ENCODE data around the gene TSPAN9.

Gene TSPAN9

DNA sequence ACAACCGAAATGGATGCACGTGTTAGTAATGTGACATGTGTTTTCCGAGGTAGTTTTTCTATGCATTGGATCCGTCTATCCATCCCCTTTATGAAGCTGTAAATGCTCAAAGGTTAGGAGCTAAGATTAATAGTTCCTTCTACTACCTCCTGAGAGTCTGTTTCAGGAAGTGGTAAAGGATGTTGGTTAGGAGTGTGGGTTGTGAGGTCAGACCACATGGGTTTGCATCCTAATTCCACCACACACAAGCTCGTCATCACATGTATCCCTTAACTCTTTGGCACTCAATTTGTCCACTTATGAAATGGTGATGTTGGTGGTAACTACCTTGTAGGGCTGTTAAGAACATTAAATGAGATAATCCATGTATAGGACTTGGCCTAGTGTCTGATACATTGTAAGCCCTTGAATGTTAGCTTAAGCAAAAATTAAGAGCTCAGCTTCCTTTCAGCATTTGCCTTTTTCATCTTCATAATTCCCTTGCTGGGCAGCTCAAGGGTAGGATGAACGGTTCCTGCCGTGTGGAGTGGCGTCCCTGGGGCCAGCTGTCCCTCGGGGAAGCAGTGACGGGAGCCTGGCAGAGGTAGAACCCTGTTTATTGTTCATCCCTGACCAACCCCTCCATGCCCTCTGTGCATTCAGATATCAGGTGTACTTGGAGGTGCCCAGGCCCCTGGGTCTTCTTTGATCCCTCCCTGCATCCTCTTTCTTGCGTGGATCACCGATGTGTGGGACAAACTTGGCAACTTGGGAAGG lies 52.3 kb downstream of the TSPAN9 start:
- peak; percentile 34 for DNase-seq

DNA sequence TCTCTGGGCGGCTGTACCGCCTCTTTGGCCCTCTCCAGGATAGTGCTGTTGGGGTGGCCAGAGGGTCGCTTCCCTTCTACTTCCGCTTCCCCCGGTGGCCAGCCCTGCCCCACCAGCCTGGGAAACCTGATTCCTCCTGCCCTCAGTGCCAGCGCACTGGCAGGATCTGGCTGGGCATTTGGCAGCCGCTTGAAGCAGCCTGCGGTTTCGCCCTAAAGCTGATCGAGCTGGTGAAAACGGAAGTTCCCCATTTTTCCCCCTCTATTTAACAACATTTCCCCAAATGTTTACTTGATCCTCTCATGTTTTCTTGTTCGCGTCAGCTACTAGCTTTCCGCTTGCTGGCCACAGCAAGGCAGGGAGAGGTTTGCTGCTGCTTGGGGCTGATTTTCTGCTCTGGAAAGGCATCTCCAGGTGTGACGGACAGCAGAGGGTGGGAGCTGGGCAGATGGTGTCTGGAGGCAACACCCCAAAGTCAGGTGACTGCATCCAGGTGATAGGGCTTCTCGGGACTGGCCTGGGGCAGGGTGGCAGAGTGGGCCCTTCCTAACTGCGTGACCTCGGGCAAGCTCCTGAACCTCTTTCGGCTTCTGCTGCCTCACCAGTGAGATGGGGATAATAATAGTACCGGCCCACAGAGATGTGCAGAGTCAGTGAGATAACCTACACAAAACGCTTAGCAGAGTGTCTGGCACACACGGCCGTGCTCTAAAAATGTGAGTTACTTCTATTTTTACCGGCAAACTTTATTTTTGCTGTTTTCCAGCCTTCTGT lies 53.1 kb downstream of the TSPAN9 start:
- DNase-seq: no peak

DNA sequence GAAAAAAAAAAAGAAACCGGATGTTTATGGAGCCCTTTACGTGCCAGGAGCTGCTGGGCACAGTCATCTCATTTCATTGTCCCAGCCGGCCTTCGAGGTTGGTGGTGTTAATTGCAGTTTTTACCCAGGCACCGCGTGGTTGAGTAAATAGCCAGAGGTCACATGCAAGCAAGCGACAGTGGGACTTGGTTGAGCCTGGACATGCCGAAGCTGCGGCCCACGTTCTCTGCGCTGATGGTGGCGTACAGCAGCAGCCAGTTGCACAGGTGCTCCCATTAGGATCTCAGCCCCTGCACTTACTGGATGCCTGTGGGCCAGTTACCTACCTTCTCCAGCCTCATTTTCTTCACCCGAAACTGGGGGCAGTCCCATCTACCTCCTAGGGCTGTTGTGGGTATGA lies 54.0 kb downstream of the TSPAN9 start:
- no peak for DNase-seq

DNA sequence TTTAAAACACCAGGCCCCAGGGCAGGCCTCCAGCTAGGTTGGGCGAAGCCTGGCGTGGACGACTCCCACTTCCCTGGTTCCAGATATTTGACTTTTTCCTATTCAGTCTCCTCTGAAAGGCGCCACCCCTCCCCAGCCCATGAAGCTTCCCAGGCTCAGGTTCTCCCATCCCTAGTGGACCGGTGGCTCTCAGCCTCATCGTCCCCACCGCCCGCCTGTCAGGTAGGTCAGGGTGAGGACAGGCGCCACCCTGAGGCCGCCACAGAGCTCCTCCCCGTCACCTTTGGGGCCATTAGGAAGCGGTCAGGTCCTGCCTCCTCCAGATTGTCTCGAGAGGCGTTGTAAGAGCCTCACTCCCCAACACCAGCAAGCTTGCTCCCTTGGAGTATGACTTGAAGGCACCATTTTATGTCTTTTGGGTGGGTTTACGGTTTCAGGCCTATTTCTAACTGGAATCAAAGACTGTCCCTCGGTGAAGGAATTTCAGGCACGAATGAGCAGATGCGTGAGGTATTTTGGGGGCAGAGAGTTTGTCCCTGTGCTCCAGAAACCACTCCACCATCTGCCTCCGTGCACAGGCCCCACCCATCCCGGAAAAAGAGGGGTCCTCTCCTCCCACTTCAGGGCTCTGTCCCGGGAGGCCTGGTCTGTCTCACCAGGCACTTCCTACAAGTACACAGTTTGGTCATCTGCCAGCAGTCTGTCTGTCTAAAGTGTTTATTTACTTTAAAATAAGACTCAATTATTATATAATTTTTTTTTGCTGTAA lies 55.6 kb downstream of the TSPAN9 start:
- DNase-seq: peak; percentile 34

DNA sequence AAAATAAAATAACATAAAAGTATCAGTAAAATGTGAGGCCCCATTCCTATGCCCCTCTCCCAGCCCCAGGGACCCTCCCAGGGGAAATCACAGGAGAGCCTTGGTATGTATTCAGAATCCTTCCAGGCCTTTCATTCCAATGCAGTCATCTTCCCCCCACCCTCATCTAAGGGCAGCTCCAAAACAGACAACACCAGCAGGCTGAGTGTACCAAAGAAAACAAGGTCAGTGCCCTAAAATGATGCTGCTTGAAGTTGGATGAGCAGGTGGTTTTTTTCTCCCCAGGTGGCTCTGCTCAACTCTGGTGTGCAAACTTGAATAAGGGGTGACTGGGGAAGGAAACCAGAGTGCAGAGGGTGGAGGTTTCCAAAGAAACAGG lies 56.2 kb downstream of the TSPAN9 start:
- DNase-seq: no peak

DNA sequence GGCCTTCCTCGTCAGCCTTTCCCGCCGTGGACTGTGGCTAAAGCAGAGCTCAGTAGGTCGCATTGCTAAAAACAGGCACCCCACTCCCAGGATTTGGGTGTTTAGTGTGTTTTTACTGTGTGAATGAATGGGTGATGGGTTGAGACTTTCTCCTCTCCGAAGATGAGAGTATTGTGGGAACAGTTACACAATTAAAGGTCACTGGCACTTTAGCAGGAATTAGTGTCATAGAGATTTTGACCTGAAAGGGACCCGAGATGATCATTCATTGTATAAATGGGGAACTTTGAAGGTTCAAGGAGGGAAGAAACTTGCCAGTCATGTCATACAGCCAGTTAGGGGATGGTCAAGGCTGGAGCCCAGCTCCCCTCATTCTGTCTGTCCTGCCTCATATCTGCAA lies 56.9 kb downstream of the TSPAN9 start:
- no peak for DNase-seq

DNA sequence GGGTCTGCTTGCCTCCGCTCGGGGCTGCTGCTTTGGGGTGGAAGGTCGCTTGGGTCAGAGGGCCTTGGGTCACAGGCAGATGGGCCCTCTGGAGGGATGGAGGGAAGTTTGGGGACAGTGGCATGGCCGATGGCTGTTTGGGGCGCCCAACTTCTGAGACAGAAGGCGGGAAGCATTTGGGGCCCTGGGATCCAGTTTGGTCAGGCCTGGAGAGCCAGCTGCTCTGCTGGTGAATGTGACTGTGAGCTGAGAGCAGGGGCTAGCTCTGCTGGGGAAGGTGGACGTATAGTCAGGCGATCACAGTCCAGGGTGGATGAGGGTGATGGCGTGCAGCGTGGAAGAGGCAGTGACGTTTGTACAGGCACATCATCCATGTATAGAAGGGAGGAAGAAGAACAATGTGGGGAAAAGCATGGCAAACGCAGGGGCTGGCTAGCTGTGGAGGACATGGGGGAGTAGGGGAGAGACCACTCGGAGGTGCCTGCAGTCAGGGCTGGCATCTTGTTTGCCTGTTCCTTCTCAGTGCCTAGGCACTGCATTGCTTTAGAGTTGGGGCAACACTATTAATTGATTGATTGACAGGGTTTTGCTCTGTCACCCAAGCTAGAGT lies 57.5 kb downstream of the TSPAN9 start:
- DNase-seq: no peak

DNA sequence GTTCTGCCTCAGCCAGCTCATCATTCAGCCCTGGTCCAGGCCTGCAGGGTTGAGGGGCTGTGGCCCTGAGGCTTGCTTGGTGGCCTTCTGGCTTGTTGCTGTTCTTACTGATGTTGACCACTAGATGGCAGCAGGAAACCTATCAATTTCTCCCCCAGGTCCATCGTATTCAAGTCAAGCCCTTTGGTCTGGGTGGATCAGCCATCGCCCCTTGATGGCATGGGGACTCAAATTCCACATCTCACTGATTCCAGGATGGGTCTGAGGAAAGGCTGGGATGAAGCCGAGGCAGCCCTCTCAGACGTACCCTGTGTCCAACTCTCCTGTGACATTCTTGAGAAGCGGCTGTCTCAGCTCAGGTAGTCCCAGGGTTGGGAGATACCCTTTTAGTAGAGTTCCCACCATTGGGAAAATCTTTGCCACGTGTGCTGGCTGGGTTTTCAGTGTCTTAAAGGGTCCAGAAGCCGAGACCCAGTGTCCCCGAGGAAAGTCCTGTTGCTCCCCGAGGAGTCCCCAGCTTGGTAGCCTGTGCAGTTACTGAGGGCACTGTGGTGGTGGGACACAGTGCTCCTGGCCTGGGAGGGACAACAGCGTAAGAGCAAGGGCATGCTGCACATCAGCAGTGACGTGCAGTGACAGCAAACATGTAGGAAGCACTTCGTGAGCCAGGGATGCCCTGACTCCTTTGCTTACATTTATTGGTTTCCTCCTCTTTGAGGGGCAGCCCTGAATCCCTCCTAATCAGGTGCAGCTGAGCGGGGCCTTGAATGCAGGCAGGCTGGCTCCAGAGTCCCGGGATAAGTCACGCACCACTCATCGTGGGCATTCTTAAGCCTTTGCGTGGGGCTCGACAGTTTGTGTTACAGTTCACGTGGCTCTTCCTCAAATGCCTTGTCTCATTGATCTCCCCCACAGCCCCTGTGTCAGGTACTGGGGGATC lies 58.6 kb downstream of the TSPAN9 start:
- DNase-seq: peak; percentile 93

DNA sequence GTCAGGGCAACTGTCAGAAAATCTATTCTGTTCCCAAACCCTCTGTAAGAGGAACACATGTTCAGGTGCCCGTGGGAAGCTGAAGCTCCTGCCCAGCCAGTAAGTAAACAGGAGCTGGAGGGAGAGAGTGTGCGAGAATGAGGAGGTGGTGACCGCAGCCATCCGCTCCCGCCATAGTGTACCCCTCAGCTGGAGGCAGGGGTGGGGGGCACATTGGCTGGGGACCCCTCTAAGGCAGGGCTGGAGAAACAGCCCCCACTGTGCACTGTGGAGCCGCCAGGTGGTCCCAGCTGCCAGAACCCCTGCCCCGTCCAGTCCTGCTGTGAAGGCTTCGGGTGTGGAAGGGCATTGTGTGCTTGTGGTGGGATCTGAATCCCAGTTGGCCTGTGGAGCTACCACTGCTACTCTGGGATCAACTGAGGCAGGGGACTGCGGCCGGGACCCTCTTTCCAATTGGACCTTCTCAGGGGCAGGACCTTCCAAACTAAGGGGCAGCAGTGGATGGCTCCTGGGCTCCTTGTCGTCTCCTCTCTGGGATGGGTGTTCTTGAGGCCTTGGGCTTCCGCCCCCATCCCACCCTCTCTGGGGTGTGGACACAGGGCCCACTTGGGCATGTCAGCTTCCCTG lies 59.6 kb downstream of the TSPAN9 start:
- no peak for DNase-seq

DNA sequence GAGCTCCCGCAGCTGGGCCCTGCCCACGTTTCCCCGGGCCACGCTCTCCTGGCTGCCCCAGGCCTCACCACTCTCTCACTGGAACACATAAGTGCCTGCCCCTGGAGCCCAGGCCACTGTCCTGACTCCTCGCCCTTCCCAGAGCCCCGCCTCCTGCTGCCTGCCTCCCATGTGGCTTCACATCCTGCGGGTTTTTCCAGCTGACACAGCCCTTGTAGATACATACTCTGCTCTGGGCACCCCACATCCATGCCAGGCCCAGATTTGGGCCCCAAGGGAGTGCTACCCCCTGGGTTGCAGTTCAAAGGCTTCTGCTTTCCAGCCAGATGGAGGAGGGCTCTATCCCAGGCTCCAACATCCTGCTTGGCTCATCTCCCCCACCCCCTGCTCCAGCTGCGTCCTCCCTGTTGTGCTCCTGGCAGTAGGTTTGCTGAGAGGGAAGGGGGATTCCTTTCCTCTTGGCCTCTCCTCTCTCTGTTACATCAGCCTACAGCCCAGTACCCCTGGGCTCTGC lies 60.1 kb downstream of the TSPAN9 start:
- DNase-seq: peak; percentile 75

DNA sequence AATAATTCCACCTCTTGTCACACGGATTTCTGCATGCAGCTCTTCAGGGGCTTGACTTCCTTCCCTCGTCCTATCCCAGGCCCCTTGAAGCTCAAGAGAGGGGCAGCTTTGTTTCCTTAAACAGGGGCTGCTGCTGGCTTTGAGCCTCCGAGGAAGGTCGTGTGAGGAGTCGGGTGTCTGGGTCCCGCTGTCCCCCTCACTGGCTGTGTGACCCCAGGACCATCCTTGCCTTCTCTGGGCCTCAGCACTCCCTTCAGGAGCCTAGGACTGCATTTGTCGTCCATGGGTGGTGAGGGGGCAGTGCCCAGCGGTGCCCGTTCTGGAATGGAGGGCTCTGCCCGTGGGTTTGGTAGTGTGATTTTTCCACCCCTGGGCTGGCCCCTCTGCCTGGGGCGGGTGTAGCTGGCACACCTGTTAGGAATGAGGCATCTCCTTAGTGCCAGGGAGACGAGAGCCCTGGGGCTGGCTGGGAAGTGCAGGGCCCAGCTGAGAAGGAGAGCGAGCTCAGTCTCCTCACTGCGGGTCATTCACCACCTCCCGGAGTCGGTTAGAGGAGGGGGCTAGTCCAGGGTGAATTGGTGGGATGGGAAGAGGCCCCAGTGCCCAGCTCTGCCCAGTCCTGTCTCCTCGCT lies 60.8 kb downstream of the TSPAN9 start:
- no peak for DNase-seq

DNA sequence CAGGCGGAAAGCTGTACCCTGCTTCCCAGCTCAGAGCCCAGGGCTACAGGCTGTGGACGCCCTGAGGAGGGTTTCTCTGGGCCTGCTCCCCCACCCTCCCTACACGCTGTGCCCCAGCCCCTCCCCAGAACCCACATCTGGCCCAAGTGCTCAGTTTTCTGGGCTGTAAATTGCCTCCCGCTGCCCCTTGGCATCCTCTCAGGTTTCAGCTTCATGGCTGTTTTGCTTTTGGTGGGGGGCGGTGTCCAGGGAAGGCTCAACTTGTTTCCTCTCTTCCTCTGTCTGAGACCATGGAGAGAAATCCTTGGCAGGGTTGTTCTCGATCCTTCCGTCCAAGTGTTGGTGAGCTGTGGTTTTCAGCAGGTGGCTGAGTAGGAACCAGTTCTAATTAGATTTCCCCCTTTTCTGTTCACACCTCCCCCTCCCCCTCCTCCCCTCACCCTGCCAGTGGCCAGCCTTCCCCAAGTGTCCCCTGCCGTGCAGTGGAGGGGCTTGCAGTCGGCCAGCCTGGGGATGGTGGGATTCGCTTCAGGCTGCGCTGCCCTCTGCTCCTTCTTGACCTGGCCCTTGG lies 61.8 kb downstream of the TSPAN9 start:
- peak; percentile 72 for DNase-seq

DNA sequence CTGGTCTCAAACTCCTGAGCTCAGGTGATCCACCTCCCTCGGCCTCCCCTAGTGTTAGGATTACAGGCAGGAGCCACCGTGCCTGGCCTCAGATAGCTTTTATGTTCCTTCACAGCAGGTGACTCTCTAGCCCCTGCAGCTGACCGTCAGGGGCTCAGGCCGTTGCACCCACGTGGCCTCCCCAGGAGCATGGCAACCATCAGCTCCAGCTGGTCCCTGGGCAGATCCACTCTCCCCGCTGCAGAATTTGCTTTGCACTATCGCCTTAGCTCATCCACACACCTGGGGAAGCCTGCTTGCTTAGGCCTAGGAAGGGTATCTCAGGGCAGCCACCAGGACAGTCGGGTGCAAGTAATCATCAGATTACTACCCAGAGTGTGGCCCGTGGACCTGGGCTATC lies 62.6 kb downstream of the TSPAN9 start:
- peak; percentile 87 for DNase-seq

DNA sequence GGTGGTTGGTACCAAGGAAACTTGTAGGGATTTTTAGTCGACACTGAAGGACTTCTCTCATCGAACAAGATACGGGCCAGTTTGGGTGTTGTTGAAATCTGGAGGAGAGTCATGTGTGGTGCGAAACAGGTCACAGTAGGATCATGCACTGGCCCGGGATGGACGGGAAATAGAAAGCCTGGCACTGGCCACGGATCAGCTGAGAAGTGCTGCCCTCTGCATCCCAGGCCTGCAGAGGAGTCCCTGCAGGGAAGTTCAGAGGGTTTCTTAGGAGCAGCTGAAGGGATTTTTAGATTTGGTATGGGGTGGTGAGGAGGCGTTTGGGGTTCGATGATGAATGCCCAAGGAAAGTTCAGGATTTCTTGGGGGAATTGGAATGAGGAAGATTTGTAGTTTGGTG lies 63.1 kb downstream of the TSPAN9 start:
- no peak for DNase-seq

DNA sequence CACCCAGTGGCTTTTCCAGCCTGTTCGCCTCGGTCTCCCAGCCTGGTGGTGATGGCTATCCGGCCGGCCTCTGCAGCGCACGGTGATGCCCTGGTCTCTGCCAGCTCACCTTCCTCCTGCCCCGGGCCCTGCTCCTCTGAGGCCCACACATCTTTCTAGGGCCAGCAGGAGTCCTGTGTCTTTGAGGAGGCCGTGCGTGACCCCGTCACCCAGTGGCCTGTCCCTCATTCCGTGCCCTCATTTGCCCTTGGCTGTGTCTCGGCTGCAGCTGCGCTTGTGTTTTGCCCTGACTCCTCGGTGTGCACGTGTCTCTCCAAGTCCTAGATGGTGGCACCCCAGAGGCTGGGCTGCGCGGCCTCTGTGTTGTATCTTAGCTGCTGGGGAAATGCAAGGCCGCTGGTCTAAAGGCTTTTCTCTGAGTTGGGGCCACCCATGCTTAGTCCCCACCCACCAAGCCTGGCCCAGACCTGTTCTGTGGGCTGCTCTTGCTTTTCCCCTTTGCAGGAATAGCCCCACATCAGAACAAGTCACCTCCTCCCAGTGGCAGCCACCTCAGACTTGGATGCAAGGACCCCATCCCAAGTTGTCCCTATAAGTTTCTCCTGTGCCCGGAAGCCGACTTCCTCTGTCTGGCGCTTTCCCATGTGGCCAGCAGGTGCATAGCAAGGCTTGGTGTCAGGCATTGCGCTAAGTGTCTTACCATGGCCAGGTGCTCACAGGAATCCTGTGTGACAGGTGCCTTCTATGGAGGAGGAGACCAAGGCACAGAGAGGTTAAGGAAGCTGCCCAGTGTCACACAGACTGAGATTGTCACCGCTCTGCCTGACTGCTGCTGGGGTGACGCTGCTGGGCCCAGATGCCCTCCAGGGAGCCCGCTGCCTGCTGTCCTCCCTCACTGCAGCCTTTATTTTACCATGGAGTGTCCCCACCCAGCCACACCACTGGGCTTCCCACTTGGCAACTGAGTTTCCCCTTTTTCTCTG lies 64.5 kb downstream of the TSPAN9 start:
- DNase-seq: peak; percentile 73

DNA sequence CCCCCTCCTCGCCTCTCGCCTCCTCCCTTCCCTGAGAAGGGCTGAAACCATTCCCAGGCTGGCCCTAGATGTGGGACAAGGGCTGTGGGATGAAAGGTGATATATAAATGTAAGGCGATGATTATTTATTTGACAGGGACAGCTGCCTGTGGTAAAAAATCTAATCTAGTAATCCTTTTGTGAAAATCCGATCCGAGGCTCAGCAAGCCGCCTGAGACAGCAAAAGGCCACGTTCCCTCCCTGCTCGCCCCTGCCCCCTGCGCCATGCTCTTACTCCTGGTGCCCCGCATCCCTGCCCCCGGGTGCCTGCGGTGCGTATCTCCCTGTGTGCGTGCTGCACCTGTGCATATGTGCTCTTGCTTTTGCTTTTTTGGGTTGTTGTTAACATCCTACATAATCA lies 65.2 kb downstream of the TSPAN9 start:
- DNase-seq: peak; percentile 96

DNA sequence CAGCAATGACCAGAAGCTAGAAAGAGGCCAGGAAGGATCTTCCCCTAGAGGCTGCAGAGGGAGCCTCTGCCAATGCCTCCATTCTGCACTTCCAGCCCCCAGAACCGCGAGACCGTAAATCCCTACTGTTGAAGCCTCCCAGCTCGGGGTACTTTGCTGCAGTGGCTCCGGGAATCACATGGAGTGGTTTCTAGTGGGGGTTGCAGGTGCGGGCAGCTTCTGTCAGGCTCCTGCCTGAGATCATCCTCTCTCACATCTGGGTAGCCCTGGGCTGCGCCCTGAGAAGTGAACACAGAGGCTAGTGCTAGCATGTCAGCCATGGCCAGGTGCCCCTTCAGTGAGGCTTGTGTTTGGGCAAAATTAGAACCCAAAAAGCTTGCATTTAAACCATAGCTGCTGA lies 67.3 kb downstream of the TSPAN9 start:
- DNase-seq: peak; percentile 39

DNA sequence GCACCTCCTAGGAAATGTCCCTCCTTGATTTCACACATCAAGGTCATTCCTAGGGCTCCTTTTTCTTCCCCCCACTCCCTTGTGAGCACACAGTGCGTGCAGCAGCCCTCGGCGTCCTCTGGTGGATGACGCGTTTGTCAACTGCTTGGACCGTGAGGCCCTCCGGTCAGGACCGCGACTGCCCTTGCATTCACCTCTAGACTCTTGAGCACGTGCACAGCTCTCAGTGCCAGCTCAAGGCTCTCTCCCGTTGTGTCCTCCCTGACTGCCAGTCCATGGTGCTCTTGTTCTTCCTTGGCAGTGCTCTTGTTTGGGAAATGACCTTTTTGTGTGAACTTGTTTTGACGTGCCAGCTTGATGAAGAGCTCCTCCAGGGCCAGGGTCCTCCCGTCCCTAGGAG lies 67.9 kb downstream of the TSPAN9 start:
- DNase-seq: no peak
